ENCODE data around the gene BAG1. TPM values are rescaled to one million over a fixed set of nuclear protein-coding genes. Genes with fewer than 3 reads are reported as not detected.

The BAG1 gene
- total RNA-seq, 3 donors from 2014 or later (not counting 1 experiment from before 2014, with no cell fraction given) = 83.4 to 102 (median 93.4) TPM

DNA sequence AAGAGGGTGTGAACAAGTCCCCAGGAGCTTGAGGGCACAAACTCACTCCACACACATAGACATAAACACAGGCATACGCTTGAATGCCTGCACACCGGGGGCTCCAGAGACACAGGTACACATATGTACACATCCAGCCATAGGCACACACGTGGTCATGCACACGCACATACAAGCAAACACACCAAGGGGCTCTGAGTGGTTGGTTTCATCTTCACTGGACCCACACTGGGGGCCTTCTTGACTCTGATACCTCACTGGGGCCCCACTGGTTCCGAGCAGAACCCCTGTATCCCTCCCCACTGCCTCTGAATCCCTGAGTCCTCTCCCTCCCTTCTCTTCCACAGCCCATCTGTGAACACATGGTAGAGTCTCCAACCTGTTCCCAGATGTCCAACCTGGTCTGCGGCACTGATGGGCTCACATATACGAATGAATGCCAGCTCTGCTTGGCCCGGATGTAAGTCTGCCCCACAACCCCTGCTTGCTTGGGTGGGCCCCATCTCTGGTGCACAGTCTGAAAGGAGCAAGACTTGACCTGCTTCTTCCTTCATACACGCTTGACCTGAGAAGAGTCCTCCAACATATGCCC lies 18.1 kb downstream of the BAG1 start:
- WGBS (ENCODE audit: insufficient coverage) = 92% methylated on average over 9 of the region's 9 CpGs
- Mint-ChIP-seq H3K36me3 (no peaks in the 10 kb centered on the region), H3K4me1 (no peaks in the 10 kb centered on the region), H3K9me3 (no peaks in the 10 kb centered on the region), H3K4me3 (no peak overlapping the region), H3K27ac (no peak overlapping the region), H3K27me3 (ENCODE audit: low read depth in 2 of 2) (peaks cover 0 to 3% of the 10 kb centered on the region in 2 donors)
- DNase-seq (no peak), ATAC-seq (no peak)
- Histone ChIP-seq H3K9me3 (ENCODE audit: control insufficient read depth, insufficient read depth, low read length) (no peaks in the 10 kb centered on the region), H3K4me3 (ENCODE audit: low read length) (no peak overlapping the region), H3K4me1 (ENCODE audit: control insufficient read depth, insufficient read depth, low read length) (peaks cover 4% of the 10 kb centered on the region), H3K36me3 (ENCODE audit: control insufficient read depth, insufficient read depth, low read length) (peaks cover 10% of the 10 kb centered on the region), H3K27ac (ENCODE audit: low read length) (no peak overlapping the region), H3K27me3 (ENCODE audit: control insufficient read depth, insufficient read depth, low read length) (no peaks in the 10 kb centered on the region)
- intact Hi-C loops (cut with micrococcal nuclease) = no loop called here
- no peak for TF ChIP-seq CTCF (IDR thresholded peaks at IDR 0.05)

GRCh38 chr9:33245341-33245740 lies 19.2 kb downstream of the BAG1 start:
- no peak for DNase-seq
- no peaks in the 10 kb centered on the region for H3K27me3 ChIP-seq (ENCODE audit: control insufficient read depth, insufficient read depth, low read length)
- H3K27ac ChIP-seq (ENCODE audit: low read length) = no peak overlapping the region
- no peaks in the 10 kb centered on the region for H3K9me3 ChIP-seq (ENCODE audit: control insufficient read depth, insufficient read depth, low read length)
- H3K4me1 ChIP-seq (ENCODE audit: control insufficient read depth, insufficient read depth, low read length) = peaks cover 4% of the 10 kb centered on the region
- H3K4me1 Mint-ChIP-seq = no peaks in the 10 kb centered on the region
- 100% methylated on average over 2 of the region's 2 CpGs for WGBS (ENCODE audit: insufficient coverage)
- no peak for TF ChIP-seq CTCF (IDR thresholded peaks at IDR 0.05)
- no peak overlapping the region for H3K4me3 ChIP-seq (ENCODE audit: low read length)
- no peak for ATAC-seq
- no peaks in the 10 kb centered on the region for H3K36me3 Mint-ChIP-seq
- peaks cover 0 to 8% of the 10 kb centered on the region in 2 donors for H3K27me3 Mint-ChIP-seq (ENCODE audit: low read depth in 2 of 2)
- no peaks in the 10 kb centered on the region for H3K9me3 Mint-ChIP-seq
- peaks cover 7% of the 10 kb centered on the region for H3K36me3 ChIP-seq (ENCODE audit: control insufficient read depth, insufficient read depth, low read length)
- intact Hi-C loops (cut with micrococcal nuclease) = no loop called here
- H3K4me3 Mint-ChIP-seq = no peak overlapping the region
- no peak overlapping the region for H3K27ac Mint-ChIP-seq

DNA sequence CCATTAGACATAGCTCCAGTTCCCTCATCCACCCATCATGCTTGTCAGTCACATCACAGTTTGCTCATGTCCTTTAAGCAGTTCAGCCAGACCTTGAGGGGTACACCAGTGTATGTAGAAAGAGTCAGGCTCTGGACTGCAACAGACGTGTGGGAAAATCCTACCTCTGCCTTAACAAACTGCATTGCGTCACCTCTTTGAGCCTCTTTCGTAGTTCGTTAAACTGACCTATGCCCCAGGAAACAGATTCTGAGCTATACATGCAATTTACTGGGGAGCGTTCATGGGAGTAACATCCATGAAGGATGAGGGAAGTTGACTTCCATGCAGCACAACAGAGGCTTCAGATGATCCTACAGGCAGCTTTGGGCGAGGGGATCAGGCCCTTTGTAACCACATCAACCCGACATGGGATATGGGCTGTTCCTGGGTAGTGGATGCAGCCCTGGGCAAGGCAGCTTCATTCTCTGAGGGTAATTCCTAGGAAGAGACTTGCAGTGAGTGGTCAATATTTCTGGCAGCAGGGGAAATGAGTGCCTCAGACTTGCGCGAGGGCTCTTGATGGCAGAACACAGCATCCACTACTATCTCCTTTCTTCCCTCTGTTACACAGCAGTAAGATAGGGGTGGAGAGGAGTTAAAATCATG lies 20.2 kb downstream of the BAG1 start:
- Mint-ChIP-seq H3K4me3 (no peak overlapping the region), H3K4me1 (no peaks in the 10 kb centered on the region), H3K27me3 (ENCODE audit: low read depth in 2 of 2) (peaks cover 0 to 8% of the 10 kb centered on the region in 2 donors), H3K36me3 (no peaks in the 10 kb centered on the region), H3K27ac (no peak overlapping the region), H3K9me3 (no peaks in the 10 kb centered on the region)
- ATAC-seq (no peak), DNase-seq (no peak)
- Histone ChIP-seq H3K9me3 (ENCODE audit: control insufficient read depth, insufficient read depth, low read length) (no peaks in the 10 kb centered on the region), H3K4me3 (ENCODE audit: low read length) (no peak overlapping the region), H3K27ac (ENCODE audit: low read length) (no peak overlapping the region), H3K36me3 (ENCODE audit: control insufficient read depth, insufficient read depth, low read length) (peaks cover 3% of the 10 kb centered on the region), H3K27me3 (ENCODE audit: control insufficient read depth, insufficient read depth, low read length) (no peaks in the 10 kb centered on the region), H3K4me1 (ENCODE audit: control insufficient read depth, insufficient read depth, low read length) (peaks cover 3% of the 10 kb centered on the region)
- 96% methylated on average over 7 of the region's 9 CpGs for WGBS (ENCODE audit: insufficient coverage)
- intact Hi-C loops (cut with micrococcal nuclease) = no loop called here
- TF ChIP-seq CTCF (IDR thresholded peaks at IDR 0.05) = no peak
